HEK293 (cell line): ENCODE measurements around the gene AP1S1.
A peak's percentile ranks its signal among the peaks of the same experiment; 100 is the strongest.

Source experiments
- CTCF ChIA-PET: fragments of 350-600 bp; formaldehyde crosslinking; extraction: SDS; loops from one replicate; lab custom pipeline; 2021; ENCODE audit warnings: antibody characterized with exemption; lab: Yijun Ruan, JAX
- POLR2A ChIA-PET: fragments of 300-600 bp; formaldehyde crosslinking; extraction: SDS; loops from one replicate; lab custom pipeline; 2020; ENCODE audit warnings: antibody characterized with exemption, inconsistent platforms; lab: Yijun Ruan, JAX
- H3K27ac ChIP-seq: fragments of 200-500 bp; sonication (Bioruptor generic); 2 replicates; pipeline ENCODE4 v1.5.1; 2014; ENCODE audit warnings: low read depth, low read length, control low read depth, inconsistent platforms; ENCODE audit errors: extremely low read depth
- H3K36me3 ChIP-seq, 2 experiments: fragments of 200-500 bp in 1 of 2; sonication (Bioruptor generic) in 1 of 2; 1 replicate in 1 of 2; 2 replicates in 1 of 2; pipeline ENCODE4 v1.5.1; 2014 to 2017; ENCODE audit warnings: inconsistent platforms in 2 of 2, low read length in 2 of 2; ENCODE audit not compliant: control insufficient read depth in 2 of 2, insufficient read depth in 1 of 2
- H3K4me1 ChIP-seq: fragments of 200-500 bp; sonication (Bioruptor generic); 2 replicates; pipeline ENCODE4 v1.5.1; 2014; ENCODE audit warnings: mild to moderate bottlenecking, low read length, inconsistent platforms; ENCODE audit not compliant: control insufficient read depth, insufficient read depth
- H3K4me3 ChIP-seq: 2 replicates; pipeline ENCODE4 v1.5.1; 2011; ENCODE audit warnings: low read depth, mild to moderate bottlenecking, control low read depth, low read length, moderate library complexity
- H3K9me3 ChIP-seq: fragments of 200-500 bp; sonication (Bioruptor generic); 2 replicates; pipeline ENCODE4 v1.5.1; 2014; ENCODE audit warnings: low read depth, low read length, inconsistent platforms; ENCODE audit not compliant: control insufficient read depth, insufficient read depth
- BCL11B ChIP-seq: fragments of 450-650 bp; formaldehyde crosslinking; IDR thresholded peaks from 2 replicates; pipeline ENCODE4 v1.5.1; 2016; ENCODE audit warnings: low read depth, missing biosample characterization, missing genetic modification characterization
- HOXD13 ChIP-seq: sonication (generic); formaldehyde crosslinking; IDR thresholded peaks from 2 replicates; pipeline ENCODE4 v1.8.0; 2022; ENCODE audit warnings: missing genetic modification reagents, borderline replicate concordance
- KLF1 ChIP-seq: fragments of 450-650 bp; formaldehyde crosslinking; IDR thresholded peaks from 2 replicates; pipeline ENCODE4 v1.5.1; 2016; ENCODE audit warnings: missing biosample characterization, missing genetic modification characterization
- KLF10 ChIP-seq: fragments of 450-650 bp; IDR thresholded peaks from 2 replicates; pipeline ENCODE4 v1.5.1; 2018; ENCODE audit warnings: missing biosample characterization, mild to moderate bottlenecking, missing genetic modification characterization
- KLF9 ChIP-seq: fragments of 450-650 bp; formaldehyde crosslinking; IDR thresholded peaks from 2 replicates; pipeline ENCODE4 v1.5.1; 2016; ENCODE audit warnings: missing biosample characterization, missing genetic modification characterization, low read depth
- OVOL3 ChIP-seq: fragments of 450-650 bp; formaldehyde crosslinking; IDR thresholded peaks from 2 replicates; pipeline ENCODE4 v1.5.1; 2016; ENCODE audit warnings: missing biosample characterization, missing genetic modification characterization
- PATZ1 ChIP-seq: fragments of 450-650 bp; formaldehyde crosslinking; IDR thresholded peaks from 2 replicates; pipeline ENCODE4 v1.5.1; 2016; ENCODE audit warnings: missing biosample characterization, missing genetic modification characterization
- REPIN1 ChIP-seq: fragments of 450-650 bp; formaldehyde crosslinking; IDR thresholded peaks from 2 replicates; pipeline ENCODE4 v1.5.1; 2017; ENCODE audit warnings: missing biosample characterization, missing genetic modification characterization, low read depth
- SP7 ChIP-seq: fragments of 450-650 bp; formaldehyde crosslinking; IDR thresholded peaks from 2 replicates; pipeline ENCODE4 v1.5.1; 2016; ENCODE audit warnings: missing biosample characterization, missing genetic modification characterization
- TSHZ1 ChIP-seq: fragments of 450-650 bp; formaldehyde crosslinking; IDR thresholded peaks from 2 replicates; pipeline ENCODE4 v1.5.1; 2016; ENCODE audit warnings: missing biosample characterization, missing genetic modification characterization, borderline replicate concordance
- YY1 ChIP-seq: fragments of 450-650 bp; formaldehyde crosslinking; IDR thresholded peaks from 2 replicates; pipeline ENCODE4 v1.5.1; 2018; ENCODE audit warnings: missing biosample characterization, missing genetic modification characterization
- ZFHX2 ChIP-seq: fragments of 450-650 bp; formaldehyde crosslinking; conservative IDR thresholded peaks from 2 replicates; pipeline ENCODE4 v1.5.1; 2016; ENCODE audit warnings: missing biosample characterization, missing genetic modification characterization
- ZFP69B ChIP-seq: fragments of 450-650 bp; formaldehyde crosslinking; IDR thresholded peaks from 2 replicates; pipeline ENCODE4 v1.5.1; 2016; ENCODE audit warnings: missing biosample characterization, missing genetic modification characterization
- ZNF133 ChIP-seq: fragments of 450-650 bp; formaldehyde crosslinking; IDR thresholded peaks from 2 replicates; pipeline ENCODE4 v1.5.1; 2016; ENCODE audit warnings: missing biosample characterization, missing genetic modification characterization
- ZNF169 ChIP-seq: fragments of 450-650 bp; formaldehyde crosslinking; IDR thresholded peaks from 2 replicates; pipeline ENCODE4 v1.5.1; 2016; ENCODE audit warnings: missing biosample characterization, missing genetic modification characterization
- ZNF174 ChIP-seq: fragments of 450-650 bp; formaldehyde crosslinking; IDR thresholded peaks from 2 replicates; pipeline ENCODE4 v1.5.0; 2017; ENCODE audit warnings: missing biosample characterization, mild to moderate bottlenecking, missing genetic modification characterization
- ZNF175 ChIP-seq: fragments of 450-650 bp; formaldehyde crosslinking; IDR thresholded peaks from 2 replicates; pipeline ENCODE4 v1.5.1; 2016; ENCODE audit warnings: missing biosample characterization, missing genetic modification characterization
- ZNF184 ChIP-seq: fragments of 450-650 bp; IDR thresholded peaks from 2 replicates; pipeline ENCODE4 v1.5.1; 2018; ENCODE audit warnings: missing biosample characterization, mild to moderate bottlenecking, missing genetic modification characterization
- ZNF239 ChIP-seq: fragments of 450-650 bp; formaldehyde crosslinking; IDR thresholded peaks from 2 replicates; pipeline ENCODE4 v1.5.1; 2016; ENCODE audit warnings: missing biosample characterization, missing genetic modification characterization
- ZNF335 ChIP-seq: fragments of 450-650 bp; formaldehyde crosslinking; conservative IDR thresholded peaks from 2 replicates; pipeline ENCODE4 v1.5.1; 2016; ENCODE audit warnings: missing biosample characterization, missing genetic modification characterization
- ZNF37A ChIP-seq: fragments of 450-650 bp; IDR thresholded peaks from 2 replicates; pipeline ENCODE4 v1.5.1; 2018; ENCODE audit warnings: missing biosample characterization, missing genetic modification characterization
- ZNF391 ChIP-seq: fragments of 450-650 bp; formaldehyde crosslinking; IDR thresholded peaks from 2 replicates; pipeline ENCODE4 v1.5.1; 2016; ENCODE audit warnings: low read depth, missing biosample characterization, missing genetic modification characterization, borderline replicate concordance
- ZNF513 ChIP-seq: fragments of 450-650 bp; IDR thresholded peaks from 2 replicates; pipeline ENCODE4 v1.5.1; 2018; ENCODE audit warnings: missing biosample characterization, missing genetic modification characterization
- ZNF560 ChIP-seq: fragments of 450-650 bp; formaldehyde crosslinking; IDR thresholded peaks from 2 replicates; pipeline ENCODE4 v1.5.1; 2017; ENCODE audit warnings: missing biosample characterization, missing genetic modification characterization, borderline replicate concordance
- ZNF596 ChIP-seq: fragments of 450-650 bp; IDR thresholded peaks from 2 replicates; pipeline ENCODE4 v1.5.0; 2018; ENCODE audit warnings: missing biosample characterization, mild to moderate bottlenecking, missing genetic modification characterization, moderate library complexity
- ZNF658 ChIP-seq: fragments of 450-650 bp; formaldehyde crosslinking; IDR thresholded peaks from 2 replicates; pipeline ENCODE4; 2016; ENCODE audit warnings: missing biosample characterization, missing genetic modification characterization
- ZNF707 ChIP-seq: fragments of 450-650 bp; formaldehyde crosslinking; IDR thresholded peaks from 2 replicates; pipeline ENCODE4 v1.5.1; 2016; ENCODE audit warnings: missing biosample characterization, missing genetic modification characterization
- TF ChIP-seq, protein P1 (sequence below): fragments of 450-650 bp; formaldehyde crosslinking; IDR thresholded peaks from 2 replicates; pipeline ENCODE4 v1.5.1; 2016; ENCODE audit warnings: missing biosample characterization, missing genetic modification characterization

Gene AP1S1

GRCh38 chr7:101179117-101179516, 24.8 kb downstream of the AP1S1 start (continued):
- TF ChIP-seq PATZ1 (tag by site-specific recombination), result peak; percentile 37; the same call in 1 of the 2 replicates
- 0 out of 2 replicates have a peak, but pooled peaks have one; percentile 7 for TF ChIP-seq ZFHX2 (tag by site-specific recombination)
- no peak for TF ChIP-seq ZFP69B
- TF ChIP-seq ZNF391 (tag by site-specific recombination), result no peak
- TF ChIP-seq KLF9 (tag by site-specific recombination), result peak; percentile 70
- TF ChIP-seq KLF10 (tag by site-specific recombination), result peak; percentile 47; the same call in 1 of the 2 replicates
- no peak for TF ChIP-seq HOXD13 (CRISPR knock-in tag)
- TF ChIP-seq ZNF335 (tag by site-specific recombination), result peak; percentile 40

- no peak overlapping the region for H3K4me3 ChIP-seq
- ChIA-PET CTCF (no interaction called here), POLR2A (no interaction called here)
- H3K9me3 ChIP-seq, result no peaks in the 10 kb centered on the region
- H3K4me1 ChIP-seq, result no peaks in the 10 kb centered on the region
- no peak for TF ChIP-seq ZNF239 (tag by site-specific recombination)
- TF ChIP-seq REPIN1 (tag by site-specific recombination), result no peak
- TF ChIP-seq ZNF175 (tag by site-specific recombination), result no peak
- TF ChIP-seq, protein P1, sequence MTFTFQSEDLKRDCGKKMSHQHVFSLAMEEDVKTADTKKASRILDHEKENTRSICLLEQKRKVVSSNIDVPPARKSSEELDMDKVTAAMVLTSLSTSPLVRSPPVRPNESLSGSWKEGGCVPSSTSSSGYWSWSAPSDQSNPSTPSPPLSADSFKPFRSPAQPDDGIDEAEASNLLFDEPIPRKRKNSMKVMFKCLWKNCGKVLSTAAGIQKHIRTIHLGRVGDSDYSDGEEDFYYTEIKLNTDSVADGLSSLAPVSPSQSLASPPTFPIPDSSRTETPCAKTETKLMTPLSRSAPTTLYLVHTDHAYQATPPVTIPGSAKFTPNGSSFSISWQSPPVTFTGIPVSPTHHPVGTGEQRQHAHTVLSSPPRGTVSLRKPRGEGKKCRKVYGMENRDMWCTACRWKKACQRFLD, result no peak
- TF ChIP-seq ZNF560 (tag by site-specific recombination), result no peak
- TF ChIP-seq ZNF169, result no peak
- no peak for TF ChIP-seq ZNF184 (tag by site-specific recombination)
- TF ChIP-seq ZNF596 (tag by site-specific recombination), result no peak
- no peak for TF ChIP-seq ZNF133
- no peak for TF ChIP-seq ZNF174 (tag by site-specific recombination)
- H3K36me3 ChIP-seq, result no peaks in the 10 kb centered on the region
- H3K27ac ChIP-seq, result no peak overlapping the region
Measured at GRCh38 chr7:101179713-101180112, 25.4 kb downstream of the AP1S1 start.

GRCh38 chr7:101180130-101180755, 26.0 kb downstream of the AP1S1 start, which contains the start of gene NAT16:
NAT16 (minus strand) TSS chr7:101180293; CDS start chr7:101174807, 5,486 bp downstream.
- Histone ChIP-seq H3K4me1 (no peaks in the 10 kb centered on the region), H3K36me3 (no peaks in the 10 kb centered on the region), H3K4me3 (no peak within 1 kb of the TSS), H3K9me3 (no peaks in the 10 kb centered on the region), H3K27ac (no peak within 1 kb of the TSS)
- ChIA-PET CTCF (no interaction called here), POLR2A (no interaction called here)
- TF ChIP-seq ZNF239 (tag by site-specific recombination), result no peak
- no peak for TF ChIP-seq ZNF658 (tag by site-specific recombination)
- no peak for TF ChIP-seq ZNF513 (tag by site-specific recombination)
- TF ChIP-seq TSHZ1, result no peak
- TF ChIP-seq ZNF37A, result no peak
- no peak for TF ChIP-seq OVOL3 (tag by site-specific recombination)
- TF ChIP-seq KLF1 (tag by site-specific recombination), result no peak
- no peak for TF ChIP-seq BCL11B (tag by site-specific recombination)
- TF ChIP-seq ZNF707 (tag by site-specific recombination), result no peak
- no peak for TF ChIP-seq SP7
- TF ChIP-seq YY1 (tag by site-specific recombination), result no peak
